Uterus (tissue), 4 donors: ENCODE measurements around the gene PDZD8. TPM values are rescaled to one million over a fixed set of nuclear protein-coding genes. Genes with fewer than 3 reads are reported as not detected.
"Not testable (repeated sequence)": the region's sequence is repeated elsewhere in the genome, so short reads cannot be mapped to it uniquely, and the experiment has no call there.

ENCODE experiments used
- DNase-seq, 2 donors: peaks; one replicate each; pipeline ENCODE4 v3.0.0-alpha.2; 2019 to 2020
- H3K27ac ChIP-seq, 2 donors: fragments of 200-600 bp; sonication (generic); 1 replicate in 1 of 2; 2 replicates in 1 of 2; pipeline ENCODE4 v1.5.1; 2016 to 2018
- H3K27me3 ChIP-seq, 2 donors: fragments of 200-600 bp; sonication (generic); one replicate each; pipeline ENCODE4 v1.5.1; 2018 to 2019; ENCODE audit warnings: control low read depth in 1 of 2
- H3K36me3 ChIP-seq, 2 donors: fragments of 200-600 bp; sonication (generic); one replicate each; pipeline ENCODE4 v1.5.1; 2019; ENCODE audit warnings: control low read depth in 1 of 2
- H3K4me1 ChIP-seq, 2 donors: fragments of 200-600 bp; sonication (generic); one replicate each; pipeline ENCODE4 v1.5.1; 2018 to 2019; ENCODE audit warnings: control low read depth in 1 of 2
- H3K4me3 ChIP-seq, 2 donors: fragments of 200-600 bp; sonication (generic); 1 replicate in 1 of 2; 2 replicates in 1 of 2; pipeline ENCODE4 v1.5.1; 2018 to 2019; ENCODE audit warnings: mild to moderate bottlenecking in 1 of 2
- H3K9me3 ChIP-seq, 2 donors: fragments of 200-600 bp; sonication (generic); one replicate each; pipeline ENCODE4 v1.5.1; 2019; ENCODE audit warnings: control low read depth in 1 of 2
- CTCF ChIP-seq, 4 experiments: fragments of 200-600 bp in 2 of 4; fragments of 450-650 bp in 2 of 4; sonication (generic) in 2 of 4; IDR thresholded peaks; one replicate each; pipeline ENCODE4 v1.5.1; 2016 to 2019; ENCODE audit warnings: antibody characterized with exemption in 4 of 4, mild to moderate bottlenecking in 2 of 4, moderate library complexity in 1 of 4
- POLR2A ChIP-seq, 2 donors: fragments of 450-650 bp; IDR thresholded peaks; one replicate each; pipeline ENCODE4 v1.6.1; 2016; ENCODE audit warnings: antibody characterized with exemption in 2 of 2, mild to moderate bottlenecking in 1 of 2, moderate library complexity in 1 of 2
- intact Hi-C: fragments of 100-400 bp; cut with DNase I; formaldehyde crosslinking; loops from one replicate; pipeline ENCODE4 v1.15.1; 2023; ENCODE audit warnings: low total_unique reads
- total RNA-seq, 4 donors: library from RNA; depleted of rRNA in 3 of 4; stranded (reverse); fragments of >200 nt in 3 of 4; gene quantifications; one replicate each; pipeline versions ENCODE4 v1.1.0 to v1.2.4, GENCODE V29; 2014 to 2023
- donor health status: DM: yes; HTN: yes; CAD: no.

Gene PDZD8
- total RNA-seq, 4 donors from 2014 or later = 13.8 to 44.1 (median 35.6) TPM

GRCh38 chr10:117240621-117241529, 134.4 kb downstream of the PDZD8 start, which contains the start of gene SLC18A2:
TSS of gene SLC18A2 (plus strand) at chr10:117241114. CDS start at chr10:117241694, 580 bp downstream.
- DNase-seq = no peak
- intact Hi-C loops = no loop called here
- TF ChIP-seq CTCF (IDR thresholded peaks at IDR 0.05) = no peak
- no peak for TF ChIP-seq POLR2A (IDR thresholded peaks at IDR 0.05)
- Histone ChIP-seq H3K9me3 (no peaks in the 10 kb centered on the region), H3K4me3 (peak within 1 kb of the TSS in 1 of 2 donors; percentile 26), H3K27ac (no peak within 1 kb of the TSS), H3K27me3 (peaks cover 0 to 4% of the 10 kb centered on the region in 2 donors), H3K4me1 (peaks cover 0 to 13% of the 10 kb centered on the region in 2 donors), H3K36me3 (no peaks in the 10 kb centered on the region)

GRCh38 chr10:117239721-117240620, 135.3 kb downstream of the PDZD8 start:
- Histone ChIP-seq H3K27ac (no peak overlapping the region), H3K4me1 (peaks cover 0 to 13% of the 10 kb centered on the region in 2 donors), H3K36me3 (no peaks in the 10 kb centered on the region), H3K27me3 (peaks cover 0 to 4% of the 10 kb centered on the region in 2 donors), H3K9me3 (no peaks in the 10 kb centered on the region), H3K4me3 (no peak overlapping the region)
- no peak for DNase-seq
- intact Hi-C loops = no loop called here
- TF ChIP-seq POLR2A (IDR thresholded peaks at IDR 0.05) = no peak

GRCh38 chr10:117239051-117239450, 136.2 kb downstream of the PDZD8 start:
- Histone ChIP-seq H3K27ac (no peak overlapping the region), H3K9me3 (no peaks in the 10 kb centered on the region), H3K4me3 (no peak overlapping the region), H3K36me3 (no peaks in the 10 kb centered on the region), H3K27me3 (peaks cover 0 to 4% of the 10 kb centered on the region in 2 donors), H3K4me1 (peaks cover 0 to 13% of the 10 kb centered on the region in 2 donors)
- no peak for DNase-seq
- intact Hi-C loops = no loop called here
- TF ChIP-seq CTCF (IDR thresholded peaks at IDR 0.05) (no peak), POLR2A (IDR thresholded peaks at IDR 0.05) (no peak)

- intact Hi-C loops = no loop called here
- peaks cover 0 to 4% of the 10 kb centered on the region in 2 donors for H3K27me3 ChIP-seq
- TF ChIP-seq POLR2A (IDR thresholded peaks at IDR 0.05) (no peak), CTCF (IDR thresholded peaks at IDR 0.05) (no peak)
- DNase-seq = no peak
- no peaks in the 10 kb centered on the region for H3K9me3 ChIP-seq
- no peak overlapping the region for H3K27ac ChIP-seq
- peaks cover 0 to 13% of the 10 kb centered on the region in 2 donors for H3K4me1 ChIP-seq
- H3K4me3 ChIP-seq = no peak overlapping the region
- no peaks in the 10 kb centered on the region for H3K36me3 ChIP-seq
Observed at GRCh38 chr10:117237401-117237991, 137.7 kb downstream of the PDZD8 start.

GRCh38 chr10:117230107-117230506, 145.1 kb downstream of the PDZD8 start:
- H3K4me1 ChIP-seq, H3K27ac ChIP-seq, H3K9me3 ChIP-seq, H3K36me3 ChIP-seq, H3K4me3 ChIP-seq, intact Hi-C loops, DNase-seq, H3K27me3 ChIP-seq: not testable (repeated sequence)
